Activated CD4-positive, alpha-beta memory T cell treated with anti-CD3 and anti-CD28 coated beads, Interleukin-2, amount 10 ng/mL, durations not matched to agents 7 days and 5 days (primary cell): ENCODE results near the gene FOSB. TPM values are rescaled to one million over a fixed set of nuclear protein-coding genes. Genes with fewer than 3 reads are reported as not detected.
"Not testable (repeated sequence)": the region's sequence is repeated elsewhere in the genome, so short reads cannot be mapped to it uniquely, and the experiment has no call there.

Source experiments
- CTCF ChIA-PET: fragments of 350-600 bp; sonication (Branson Sonifier 250); formaldehyde crosslinking; loops from one replicate; lab custom pipeline; 2021; ENCODE audit warnings: antibody characterized with exemption, inconsistent platforms; lab: Charles Lee
- POLR2A ChIA-PET: fragments of 350-600 bp; sonication (Branson Sonifier 250); formaldehyde crosslinking; loops from one replicate; lab custom pipeline; 2021; ENCODE audit warnings: antibody characterized with exemption; lab: Charles Lee
- DNase-seq: peaks from one replicate; pipeline ENCODE4 v3.0.0-alpha.2; 2020
- H3K27ac Mint-ChIP-seq: one replicate; pipeline ENCODE4 v1.8.0; 2021; ENCODE audit warnings: mild to moderate bottlenecking, mixed read lengths
- H3K27me3 Mint-ChIP-seq: one replicate; pipeline ENCODE4 v1.8.0; 2021; ENCODE audit warnings: mixed read lengths
- H3K36me3 Mint-ChIP-seq: one replicate; pipeline ENCODE4 v1.8.0; 2021; ENCODE audit warnings: low read depth, mixed read lengths
- H3K4me1 Mint-ChIP-seq: one replicate; pipeline ENCODE4 v1.8.0; 2021; ENCODE audit warnings: mixed read lengths
- H3K4me3 Mint-ChIP-seq: one replicate; pipeline ENCODE4 v1.8.0; 2021; ENCODE audit warnings: mild to moderate bottlenecking, mixed read lengths
- H3K9me3 Mint-ChIP-seq: one replicate; pipeline ENCODE4 v1.8.0; 2021; ENCODE audit warnings: mixed read lengths
- total RNA-seq, 2 experiments: library from RNA; stranded (reverse); gene quantifications; one replicate each; pipeline ENCODE4 v1.2.3, GENCODE V29; 2021

The FOSB gene
- total RNA-seq, 2 experiments from 2014 or later = 15.3 to 16.1 TPM

GRCh38 chr19:45510352-45510751 lies 42.6 kb downstream of the FOSB start:
- not testable (repeated sequence) for H3K27me3 Mint-ChIP-seq, DNase-seq, H3K9me3 Mint-ChIP-seq
- Mint-ChIP-seq H3K27ac (peak overlapping the region; percentile 89), H3K4me3 (peak overlapping the region; percentile 87), H3K36me3 (peaks cover 51% of the 10 kb centered on the region), H3K4me1 (peaks cover 67% of the 10 kb centered on the region)
- ChIA-PET CTCF (interaction anchor here (1.0 kb wide), 1 partner anchor 25 kb away, joined by 5 read pairs; no protein-coding TSS in a partner anchor), POLR2A (interaction anchor here (1.0 to 4.5 kb wide), 3 partner anchors 12 to 132 kb away, joined by 3 to 24 read pairs (median 4); partner anchors contain the start of gene PPM1N)

- Mint-ChIP-seq H3K4me3 (peak overlapping the region; percentile 26), H3K27me3 (no peaks in the 10 kb centered on the region), H3K9me3 (no peaks in the 10 kb centered on the region), H3K27ac (peak overlapping the region; percentile 74), H3K4me1 (peaks cover 67% of the 10 kb centered on the region), H3K36me3 (peaks cover 54% of the 10 kb centered on the region)
- no peak for DNase-seq
- ChIA-PET CTCF (interaction anchor here (1.0 kb wide), 1 partner anchor 26 kb away, joined by 5 read pairs; no protein-coding TSS in a partner anchor), POLR2A (interaction anchor here (1.0 to 4.5 kb wide), 2 partner anchors 72 to 131 kb away, joined by 3 to 24 read pairs; no protein-coding TSS in a partner anchor)
Observed at GRCh38 chr19:45511074-45511473, 43.3 kb downstream of the FOSB start.

GRCh38 chr19:45512881-45513483 lies 45.2 kb downstream of the FOSB start:
- Mint-ChIP-seq H3K27me3 (no peaks in the 10 kb centered on the region), H3K27ac (peak overlapping the region; percentile 93), H3K36me3 (peaks cover 64% of the 10 kb centered on the region), H3K4me3 (no peak overlapping the region), H3K4me1 (peaks cover 75% of the 10 kb centered on the region), H3K9me3 (no peaks in the 10 kb centered on the region)
- no peak for DNase-seq
- CTCF ChIA-PET = interaction anchor here (0.6 to 1.5 kb wide), 4 partner anchors 34 to 129 kb away, joined by 3 to 5 read pairs (median 3); partner anchors contain the start of gene EML2
- POLR2A ChIA-PET = no interaction called here

GRCh38 chr19:45514376-45515051 lies 46.7 kb downstream of the FOSB start:
- ChIA-PET POLR2A (interaction anchor here (0.7 to 2.8 kb wide), 4 partner anchors 9 to 127 kb away, joined by 3 to 7 read pairs (median 5); no protein-coding TSS in a partner anchor), CTCF (interaction anchor here (0.8 to 2.9 kb wide), 8 partner anchors 8 to 112 kb away, joined by 3 to 13 read pairs (median 8); no protein-coding TSS in a partner anchor)
- H3K27ac Mint-ChIP-seq = peak overlapping the region; percentile 93
- peaks cover 65% of the 10 kb centered on the region for H3K36me3 Mint-ChIP-seq
- peak overlapping the region; percentile 63 for H3K4me3 Mint-ChIP-seq
- no peak for DNase-seq
- H3K4me1 Mint-ChIP-seq = peaks cover 74% of the 10 kb centered on the region
- H3K9me3 Mint-ChIP-seq = no peaks in the 10 kb centered on the region
- H3K27me3 Mint-ChIP-seq = no peaks in the 10 kb centered on the region

- Mint-ChIP-seq H3K9me3 (no peaks in the 10 kb centered on the region), H3K4me1 (peaks cover 71% of the 10 kb centered on the region), H3K36me3 (peaks cover 62% of the 10 kb centered on the region), H3K27ac (peak overlapping the region; percentile 93), H3K27me3 (no peaks in the 10 kb centered on the region), H3K4me3 (peak overlapping the region; percentile 47)
- ChIA-PET CTCF (interaction anchor here (0.5 to 2.9 kb wide), 11 partner anchors 9 to 202 kb away, joined by 3 to 13 read pairs (median 5); no protein-coding TSS in a partner anchor), POLR2A (interaction anchor here (0.7 to 2.8 kb wide), 7 partner anchors 10 to 126 kb away, joined by 3 to 7 read pairs (median 3); partner anchors contain the start of gene PPM1N)
- DNase-seq = peak; percentile 31
Observed at GRCh38 chr19:45515081-45515624, 47.4 kb downstream of the FOSB start.

- DNase-seq = no peak
- Mint-ChIP-seq H3K36me3 (peaks cover 60% of the 10 kb centered on the region), H3K27ac (peak overlapping the region; percentile 93), H3K4me3 (peak overlapping the region; percentile 47), H3K4me1 (peaks cover 68% of the 10 kb centered on the region), H3K27me3 (no peaks in the 10 kb centered on the region), H3K9me3 (no peaks in the 10 kb centered on the region)
- ChIA-PET CTCF (interaction anchor here (0.5 to 2.9 kb wide), 10 partner anchors 10 to 201 kb away, joined by 3 to 13 read pairs (median 6); no protein-coding TSS in a partner anchor), POLR2A (interaction anchor here (0.8 to 2.8 kb wide), 7 partner anchors 14 to 126 kb away, joined by 3 to 7 read pairs (median 3); partner anchors contain the start of gene PPM1N)
Observed at GRCh38 chr19:45515807-45516401, 48.1 kb downstream of the FOSB start.

- no peaks in the 10 kb centered on the region for H3K27me3 Mint-ChIP-seq
- POLR2A ChIA-PET = no interaction called here
- H3K4me3 Mint-ChIP-seq = no peak overlapping the region
- H3K36me3 Mint-ChIP-seq = peaks cover 56% of the 10 kb centered on the region
- CTCF ChIA-PET = interaction anchor here (0.7 to 2.9 kb wide), 2 partner anchors 11 to 125 kb away, joined by 3 to 8 read pairs; no protein-coding TSS in a partner anchor
- H3K4me1 Mint-ChIP-seq = peaks cover 62% of the 10 kb centered on the region
- DNase-seq = no peak
- H3K27ac Mint-ChIP-seq = peak overlapping the region; percentile 49
- no peaks in the 10 kb centered on the region for H3K9me3 Mint-ChIP-seq
Observed at GRCh38 chr19:45517238-45517637, 49.4 kb downstream of the FOSB start.

GRCh38 chr19:45517641-45518468 lies 50.1 kb downstream of the FOSB start:
- no peak overlapping the region for H3K4me3 Mint-ChIP-seq
- no peaks in the 10 kb centered on the region for H3K27me3 Mint-ChIP-seq
- H3K4me1 Mint-ChIP-seq = peaks cover 64% of the 10 kb centered on the region
- ChIA-PET CTCF (no interaction called here), POLR2A (no interaction called here)
- H3K36me3 Mint-ChIP-seq = peaks cover 57% of the 10 kb centered on the region
- H3K9me3 Mint-ChIP-seq = no peaks in the 10 kb centered on the region
- H3K27ac Mint-ChIP-seq = peak overlapping the region; percentile 49
- DNase-seq = no peak

- Mint-ChIP-seq H3K36me3 (peaks cover 56% of the 10 kb centered on the region), H3K4me1 (peaks cover 62% of the 10 kb centered on the region), H3K27ac (no peak overlapping the region), H3K9me3 (no peaks in the 10 kb centered on the region), H3K27me3 (no peaks in the 10 kb centered on the region), H3K4me3 (no peak overlapping the region)
- ChIA-PET POLR2A (no interaction called here), CTCF (no interaction called here)
- no peak for DNase-seq
Observed at GRCh38 chr19:45518469-45518826, 50.7 kb downstream of the FOSB start.

GRCh38 chr19:45522010-45522941 lies 54.5 kb downstream of the FOSB start:
- peaks cover 73% of the 10 kb centered on the region for H3K36me3 Mint-ChIP-seq
- ChIA-PET POLR2A (interaction anchor here (1.1 kb wide), 2 partner anchors 14 to 62 kb away, joined by 4 to 5 read pairs; partner anchors contain the start of gene OPA3), CTCF (interaction anchor here (1.0 kb wide), 1 partner anchor 36 kb away, joined by 3 read pairs; no protein-coding TSS in a partner anchor)
- no peak overlapping the region for H3K4me3 Mint-ChIP-seq
- H3K27me3 Mint-ChIP-seq = no peaks in the 10 kb centered on the region
- peaks cover 41% of the 10 kb centered on the region for H3K4me1 Mint-ChIP-seq
- DNase-seq = no peak
- no peak overlapping the region for H3K27ac Mint-ChIP-seq
- H3K9me3 Mint-ChIP-seq = no peaks in the 10 kb centered on the region
